GM18505 (cell line): ENCODE measurements around the gene SBF1.

Source experiments
- ATAC-seq: cut with Tn5 transposase; IDR thresholded peaks from one replicate; pipeline ENCODE4 v1.9.1; 2021; ENCODE audit not compliant: unreplicated experiment
- POLR2A ChIP-seq: IDR thresholded peaks from 4 replicates; pipeline ENCODE4 v1.6.1; 2011; ENCODE audit warnings: borderline replicate concordance; ENCODE audit not compliant: insufficient read depth, insufficient read length; ENCODE audit errors: extremely low read depth

The SBF1 gene

GRCh38 chr22:50444663-50445062 is 30.2 kb downstream of the SBF1 start:
- no peak for ATAC-seq

DNA sequence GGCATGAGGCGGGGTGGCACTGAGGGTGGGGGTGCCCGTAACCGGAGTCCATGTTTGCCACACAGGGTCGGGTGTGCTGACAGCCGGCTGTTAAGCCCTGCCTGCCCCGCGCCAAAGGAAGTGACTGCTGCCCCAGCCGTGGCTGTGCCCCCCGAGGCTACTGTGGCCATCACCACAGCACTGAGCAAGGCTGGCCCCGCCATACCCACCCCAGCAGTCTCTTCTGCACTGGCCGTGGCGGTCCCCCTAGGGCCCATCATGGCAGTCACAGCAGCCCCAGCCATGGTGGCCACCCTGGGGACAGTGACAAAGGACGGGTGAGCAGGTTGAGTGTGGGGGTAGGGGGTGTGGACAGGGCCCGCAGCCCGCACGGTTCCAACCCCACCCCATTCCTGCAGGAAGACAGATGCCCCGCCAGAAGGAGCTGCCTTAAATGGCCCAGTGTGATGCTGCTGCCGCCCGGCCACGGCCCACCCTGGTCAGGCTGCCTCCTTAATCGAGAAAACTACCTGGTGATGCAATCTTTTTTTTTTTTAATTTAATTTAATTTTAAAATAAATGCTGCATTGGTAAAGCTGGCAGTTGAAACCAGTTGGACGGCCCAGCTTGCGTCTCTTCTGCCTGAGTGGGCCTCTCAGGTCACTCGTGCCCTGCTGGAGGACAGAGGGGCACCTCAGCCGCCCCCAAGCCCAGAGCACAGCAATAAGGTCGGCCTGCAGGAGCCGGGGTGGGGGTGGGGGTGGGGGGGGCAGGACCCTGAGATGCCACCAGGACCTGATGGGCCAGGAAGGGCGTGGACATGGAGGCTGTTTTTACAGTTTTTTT is 30.8 kb downstream of the SBF1 start:
- no peak for ATAC-seq
- no peak for TF ChIP-seq POLR2A

More at GRCh38 chr22:50444663-50445062, 30.2 kb downstream of the SBF1 start:
- TF ChIP-seq POLR2A = no peak

- TF ChIP-seq POLR2A = no peak
- ATAC-seq = no peak
These were observed 31.6 kb downstream of the SBF1 start for GRCh38 chr22:50443197-50443596.

GRCh38 chr22:50441428-50441993 is 33.3 kb downstream of the SBF1 start:
- no peak for ATAC-seq
- TF ChIP-seq POLR2A = no peak

GRCh38 chr22:50440544-50441249 is 34.1 kb downstream of the SBF1 start:
- TF ChIP-seq POLR2A = no peak
- no peak for ATAC-seq

DNA sequence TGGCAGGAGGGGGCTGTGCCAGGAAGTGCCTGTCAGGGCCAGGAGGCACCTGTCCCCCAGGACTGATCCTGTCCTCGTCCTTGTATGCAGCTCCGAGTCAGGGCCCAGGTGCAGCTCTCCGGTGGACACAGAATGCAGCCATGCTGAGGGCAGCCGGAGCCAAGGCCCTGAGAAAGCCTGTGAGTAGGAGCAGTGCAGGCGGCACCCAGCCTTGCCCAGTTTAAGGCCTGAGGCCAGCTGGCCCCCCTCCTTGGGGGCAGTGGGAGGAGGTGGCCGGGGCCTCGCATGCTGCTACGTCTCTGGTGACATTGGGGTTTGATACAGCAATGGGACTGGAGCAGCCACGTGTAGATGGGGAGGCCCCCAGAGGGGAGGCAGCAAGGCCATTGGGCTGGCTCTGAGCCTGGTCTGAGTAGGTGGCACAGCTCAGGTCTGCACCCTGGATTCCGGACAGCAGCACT is 34.9 kb downstream of the SBF1 start:
- no peak for TF ChIP-seq POLR2A
- ATAC-seq = no peak

DNA sequence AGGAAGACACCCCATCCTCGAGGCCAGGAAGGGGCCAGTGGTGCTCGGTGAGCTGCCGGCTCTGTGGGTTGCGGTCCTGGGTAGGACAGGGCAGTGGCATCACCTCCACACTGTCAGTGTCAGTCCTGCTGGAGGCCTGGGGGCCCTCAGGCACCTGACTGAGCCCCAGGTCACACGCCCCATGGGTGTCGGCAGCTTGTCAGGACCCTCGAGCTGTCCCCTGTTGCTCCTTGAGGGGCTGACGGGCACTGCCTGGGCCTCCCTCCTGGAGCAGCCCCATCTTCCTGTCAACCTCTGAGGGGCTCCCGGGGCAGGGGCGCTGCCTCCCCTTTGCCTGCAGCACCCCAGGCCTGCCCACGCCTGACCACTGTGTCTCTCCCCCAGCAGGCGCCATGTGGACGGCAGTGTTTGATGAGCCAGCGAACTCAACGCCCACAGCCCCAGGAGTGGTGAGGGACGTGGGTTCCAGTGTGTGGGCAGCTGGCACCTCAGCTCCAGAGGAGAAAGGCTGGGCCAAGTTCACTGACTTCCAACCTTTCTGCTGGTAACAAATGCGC is 35.4 kb downstream of the SBF1 start:
- TF ChIP-seq POLR2A = no peak
- no peak for ATAC-seq

GRCh38 chr22:50438305-50439275 is 36.2 kb downstream of the SBF1 start:
- TF ChIP-seq POLR2A = no peak
- no peak for ATAC-seq

GRCh38 chr22:50437511-50438304 is 37.1 kb downstream of the SBF1 start:
- no peak for TF ChIP-seq POLR2A
- ATAC-seq = no peak

DNA sequence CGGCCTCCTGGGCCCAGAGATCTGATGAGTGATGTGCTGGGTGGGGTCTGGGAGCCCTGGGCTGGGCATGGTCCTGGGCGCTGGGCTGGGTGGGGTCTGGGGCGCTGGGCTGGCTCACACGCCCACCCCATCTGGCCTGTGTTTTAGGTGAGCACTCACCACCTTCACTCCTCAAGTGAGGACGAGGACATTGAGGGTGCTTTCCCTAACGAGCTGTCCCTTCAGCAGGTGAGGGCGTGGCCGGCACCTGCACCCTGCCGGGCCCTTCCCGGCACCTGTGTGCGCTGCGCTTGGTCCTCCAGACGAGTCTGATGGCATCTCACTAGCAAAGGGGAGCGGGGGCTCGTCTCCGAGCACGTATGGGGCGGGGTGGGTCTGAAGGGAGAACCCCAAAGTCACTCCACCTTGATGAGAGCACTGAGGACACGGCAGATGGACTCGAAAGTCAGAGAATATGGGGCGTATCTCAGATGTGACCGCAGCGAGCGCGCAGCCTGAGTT is 37.9 kb downstream of the SBF1 start:
- ATAC-seq = no peak

GRCh38 chr22:50436015-50436830 is 38.6 kb downstream of the SBF1 start:
- TF ChIP-seq POLR2A = no peak
- no peak for ATAC-seq

More for the DNA sequence above, 37.9 kb downstream of the SBF1 start:
- TF ChIP-seq POLR2A = no peak
